Vagina (tissue), 2 donors: ENCODE results near the gene HSBP1L1.

Source experiments
- POLR2A ChIP-seq, 2 donors: fragments of 450-650 bp; IDR thresholded peaks; one replicate each; pipeline ENCODE4 v1.6.1; 2017; ENCODE audit warnings: antibody characterized with exemption in 2 of 2, mild to moderate bottlenecking in 2 of 2, moderate library complexity in 2 of 2
- POLR2AphosphoS5 ChIP-seq, 2 donors: sonication (generic); formaldehyde crosslinking; IDR thresholded peaks; one replicate each; pipeline ENCODE4 v1.9.0; 2017; ENCODE audit warnings: antibody characterized with exemption in 2 of 2, mild to moderate bottlenecking in 2 of 2, low read depth in 1 of 2; ENCODE audit not compliant: insufficient read depth in 1 of 2
- TF ChIP-seq, protein P1 (sequence below), 3 experiments: fragments of 450-650 bp in 2 of 3; fragments of 200-600 bp in 1 of 3; sonication (generic) in 1 of 3; IDR thresholded peaks; one replicate each; pipeline ENCODE4 v1.5.1; 2017 to 2019; ENCODE audit warnings: antibody characterized with exemption in 3 of 3, mild to moderate bottlenecking in 2 of 3, moderate library complexity in 2 of 3

DNA sequence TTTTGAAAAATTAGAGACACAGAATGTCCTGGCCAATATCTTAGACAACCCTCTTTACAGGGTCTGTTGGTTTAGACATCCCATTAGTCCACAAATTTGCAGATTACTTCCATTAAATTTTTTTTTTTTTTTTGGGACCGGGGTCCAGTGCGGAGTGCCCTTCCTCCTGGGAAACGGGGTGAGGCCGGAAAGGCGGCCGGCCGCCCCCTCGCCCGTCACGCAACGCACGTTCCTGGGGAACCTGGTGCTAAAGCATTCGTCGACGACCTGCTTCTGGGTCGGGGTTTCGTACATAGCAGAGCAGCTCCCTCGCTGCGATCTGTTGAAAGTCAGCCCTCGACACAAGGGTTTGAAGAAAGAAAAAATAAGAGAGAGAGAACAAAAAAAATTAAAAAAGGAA is 48.3 kb downstream of the HSBP1L1 start:
- TF ChIP-seq POLR2A (IDR thresholded peaks at IDR 0.05) (no peak), POLR2AphosphoS5 (IDR thresholded peaks at IDR 0.05; ENCODE audit: insufficient read depth in 1 of 2, low read depth in 1 of 2) (no peak)
- TF ChIP-seq, protein P1, sequence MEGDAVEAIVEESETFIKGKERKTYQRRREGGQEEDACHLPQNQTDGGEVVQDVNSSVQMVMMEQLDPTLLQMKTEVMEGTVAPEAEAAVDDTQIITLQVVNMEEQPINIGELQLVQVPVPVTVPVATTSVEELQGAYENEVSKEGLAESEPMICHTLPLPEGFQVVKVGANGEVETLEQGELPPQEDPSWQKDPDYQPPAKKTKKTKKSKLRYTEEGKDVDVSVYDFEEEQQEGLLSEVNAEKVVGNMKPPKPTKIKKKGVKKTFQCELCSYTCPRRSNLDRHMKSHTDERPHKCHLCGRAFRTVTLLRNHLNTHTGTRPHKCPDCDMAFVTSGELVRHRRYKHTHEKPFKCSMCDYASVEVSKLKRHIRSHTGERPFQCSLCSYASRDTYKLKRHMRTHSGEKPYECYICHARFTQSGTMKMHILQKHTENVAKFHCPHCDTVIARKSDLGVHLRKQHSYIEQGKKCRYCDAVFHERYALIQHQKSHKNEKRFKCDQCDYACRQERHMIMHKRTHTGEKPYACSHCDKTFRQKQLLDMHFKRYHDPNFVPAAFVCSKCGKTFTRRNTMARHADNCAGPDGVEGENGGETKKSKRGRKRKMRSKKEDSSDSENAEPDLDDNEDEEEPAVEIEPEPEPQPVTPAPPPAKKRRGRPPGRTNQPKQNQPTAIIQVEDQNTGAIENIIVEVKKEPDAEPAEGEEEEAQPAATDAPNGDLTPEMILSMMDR (IDR thresholded peaks at IDR 0.05), result no peak
